HG02870 (cell line): ENCODE data around the gene MED20.

ENCODE experiments used
- ATAC-seq: cut with Tn5 transposase; IDR thresholded peaks from one replicate; pipeline ENCODE4 v1.9.1; 2021; ENCODE audit warnings: mild to moderate bottlenecking, moderate library complexity; ENCODE audit not compliant: unreplicated experiment

The MED20 gene

GRCh38 chr6:41914869-41915530 is 5.9 kb downstream of the MED20 start:
- ATAC-seq = no peak

GRCh38 chr6:41914343-41914742 is 6.6 kb downstream of the MED20 start:
- ATAC-seq = no peak

- no peak for ATAC-seq
Measured at GRCh38 chr6:41909727-41910126, 11.2 kb downstream of the MED20 start.

- no peak for ATAC-seq
Measured at GRCh38 chr6:41901882-41902519, 18.9 kb downstream of the MED20 start.

GRCh38 chr6:41900861-41901260 is 20.1 kb downstream of the MED20 start:
- no peak for ATAC-seq

- no peak for ATAC-seq
Measured at GRCh38 chr6:41896281-41896680, 24.7 kb downstream of the MED20 start.

- ATAC-seq = peak; percentile 72
Measured at GRCh38 chr6:41895300-41896233, 25.4 kb downstream of the MED20 start, which contains the start of gene USP49. Gene USP49 (minus strand): TSS chr6:41895375. CDS start chr6:41806983, 88,392 bp downstream.

GRCh38 chr6:41894366-41895299 is 26.3 kb downstream of the MED20 start:
- ATAC-seq = peak; percentile 23

GRCh38 chr6:41892921-41893564 is 27.9 kb downstream of the MED20 start:
- no peak for ATAC-seq

GRCh38 chr6:41887331-41887751 is 33.6 kb downstream of the MED20 start:
- ATAC-seq = no peak

- ATAC-seq = no peak
Measured at GRCh38 chr6:41885930-41886329, 35.0 kb downstream of the MED20 start.

- ATAC-seq = no peak
Measured at GRCh38 chr6:41884957-41885356, 36.0 kb downstream of the MED20 start.

GRCh38 chr6:41881506-41881905 is 39.4 kb downstream of the MED20 start:
- no peak for ATAC-seq

GRCh38 chr6:41878961-41879405 is 42.0 kb downstream of the MED20 start:
- ATAC-seq = no peak

GRCh38 chr6:41878246-41878645 is 42.7 kb downstream of the MED20 start:
- ATAC-seq = no peak

GRCh38 chr6:41877051-41877680 is 43.8 kb downstream of the MED20 start:
- ATAC-seq = no peak

GRCh38 chr6:41874741-41875140 is 46.2 kb downstream of the MED20 start:
- ATAC-seq = no peak

- ATAC-seq = no peak
Measured at GRCh38 chr6:41872147-41872546, 48.8 kb downstream of the MED20 start.

- no peak for ATAC-seq
Measured at GRCh38 chr6:41871691-41872090, 49.2 kb downstream of the MED20 start.
